ENCODE measurements around the gene SLC5A3.

DNA sequence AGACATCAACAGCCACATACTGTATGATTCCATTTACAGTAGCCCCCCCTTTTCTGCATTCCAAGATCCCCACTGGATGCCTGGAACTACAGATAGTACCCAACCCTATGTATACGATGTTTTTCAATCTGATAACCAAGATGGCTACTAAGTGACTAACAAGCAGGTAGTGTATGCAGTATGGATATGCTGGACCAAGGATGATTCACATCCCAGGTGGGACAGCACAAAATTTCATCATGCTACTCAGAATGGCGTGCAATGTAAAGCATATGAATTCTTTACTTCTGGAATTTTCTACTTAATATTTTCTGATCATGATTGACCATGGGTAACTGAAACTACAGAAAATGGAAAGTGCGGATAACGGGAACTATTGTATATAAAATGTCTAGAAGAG is 30.0 kb upstream of the SLC5A3 start:
- TF ChIP-seq, protein P1, sequence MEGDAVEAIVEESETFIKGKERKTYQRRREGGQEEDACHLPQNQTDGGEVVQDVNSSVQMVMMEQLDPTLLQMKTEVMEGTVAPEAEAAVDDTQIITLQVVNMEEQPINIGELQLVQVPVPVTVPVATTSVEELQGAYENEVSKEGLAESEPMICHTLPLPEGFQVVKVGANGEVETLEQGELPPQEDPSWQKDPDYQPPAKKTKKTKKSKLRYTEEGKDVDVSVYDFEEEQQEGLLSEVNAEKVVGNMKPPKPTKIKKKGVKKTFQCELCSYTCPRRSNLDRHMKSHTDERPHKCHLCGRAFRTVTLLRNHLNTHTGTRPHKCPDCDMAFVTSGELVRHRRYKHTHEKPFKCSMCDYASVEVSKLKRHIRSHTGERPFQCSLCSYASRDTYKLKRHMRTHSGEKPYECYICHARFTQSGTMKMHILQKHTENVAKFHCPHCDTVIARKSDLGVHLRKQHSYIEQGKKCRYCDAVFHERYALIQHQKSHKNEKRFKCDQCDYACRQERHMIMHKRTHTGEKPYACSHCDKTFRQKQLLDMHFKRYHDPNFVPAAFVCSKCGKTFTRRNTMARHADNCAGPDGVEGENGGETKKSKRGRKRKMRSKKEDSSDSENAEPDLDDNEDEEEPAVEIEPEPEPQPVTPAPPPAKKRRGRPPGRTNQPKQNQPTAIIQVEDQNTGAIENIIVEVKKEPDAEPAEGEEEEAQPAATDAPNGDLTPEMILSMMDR (IDR thresholded peaks at IDR 0.05), result no peak
- no peak for TF ChIP-seq ZFX (IDR thresholded peaks at IDR 0.05; ENCODE audit: borderline replicate concordance)
